Central memory CD8-positive, alpha-beta T cell (primary cell): ENCODE results near the gene PIGR.

Source experiments
- ATAC-seq: fragments of 150-1000 bp; cut with Tn5 transposase; replicated peaks from 2 replicates; pipeline ENCODE4 v1.10.0; 2022; ENCODE audit warnings: mild to moderate bottlenecking, moderate FRiP score, moderate number of reproducible peaks; ENCODE audit not compliant: poor library complexity, severe bottlenecking; ENCODE audit errors: extremely low read depth
- DNase-seq, 2 donors: peaks; one replicate each; pipeline ENCODE4 v3.0.0; 2021; ENCODE audit warnings: low spot score in 2 of 2
- H3K27ac Mint-ChIP-seq: one replicate; pipeline ENCODE4 v1.8.0; 2022; ENCODE audit warnings: low read depth, mild to moderate bottlenecking, moderate library complexity, mixed read lengths
- H3K27me3 Mint-ChIP-seq: one replicate; pipeline ENCODE4 v1.8.0; 2022; ENCODE audit warnings: mixed read lengths
- H3K36me3 Mint-ChIP-seq: one replicate; pipeline ENCODE4 v1.8.0; 2022; ENCODE audit warnings: mild to moderate bottlenecking, moderate library complexity, mixed read lengths; ENCODE audit not compliant: insufficient read depth
- H3K4me1 Mint-ChIP-seq: one replicate; pipeline ENCODE4 v1.8.0; 2022; ENCODE audit warnings: mixed read lengths
- H3K4me3 Mint-ChIP-seq: one replicate; pipeline ENCODE4 v1.8.0; 2022; ENCODE audit warnings: mild to moderate bottlenecking, moderate library complexity, mixed read lengths
- H3K9me3 Mint-ChIP-seq: one replicate; pipeline ENCODE4 v1.8.0; 2022; ENCODE audit warnings: mixed read lengths

PIGR gene

GRCh38 chr1:206898089-206898914 lies 48.0 kb downstream of the PIGR start:
- H3K9me3 Mint-ChIP-seq, result no peaks in the 10 kb centered on the region
- DNase-seq (no peak), ATAC-seq (no peak)
- H3K27me3 Mint-ChIP-seq, result peaks cover 24% of the 10 kb centered on the region
- H3K36me3 Mint-ChIP-seq, result peaks cover 13% of the 10 kb centered on the region
- H3K4me1 Mint-ChIP-seq, result peaks cover 20% of the 10 kb centered on the region
- H3K27ac Mint-ChIP-seq, result peak overlapping the region; percentile 80
- H3K4me3 Mint-ChIP-seq, result no peak overlapping the region

- DNase-seq (no peak), ATAC-seq (no peak)
- no peak within 1 kb of the TSS for H3K4me3 Mint-ChIP-seq
- H3K4me1 Mint-ChIP-seq, result peaks cover 20% of the 10 kb centered on the region
- no peak within 1 kb of the TSS for H3K27ac Mint-ChIP-seq
- peaks cover 28% of the 10 kb centered on the region for H3K27me3 Mint-ChIP-seq
- H3K36me3 Mint-ChIP-seq, result peaks cover 7% of the 10 kb centered on the region
- no peaks in the 10 kb centered on the region for H3K9me3 Mint-ChIP-seq
These were observed 49.1 kb downstream of the PIGR start, which contains the start of gene IL24 for GRCh38 chr1:206897175-206897574. TSS of gene IL24 (plus strand) at chr1:206897443. CDS start at chr1:206897833, 390 bp downstream.

- peaks cover 2% of the 10 kb centered on the region for H3K36me3 Mint-ChIP-seq
- DNase-seq (no peak), ATAC-seq (no peak)
- peaks cover 25% of the 10 kb centered on the region for H3K4me1 Mint-ChIP-seq
- peaks cover 36% of the 10 kb centered on the region for H3K27me3 Mint-ChIP-seq
- no peak overlapping the region for H3K4me3 Mint-ChIP-seq
- no peaks in the 10 kb centered on the region for H3K9me3 Mint-ChIP-seq
- H3K27ac Mint-ChIP-seq, result no peak overlapping the region
These were observed 50.0 kb downstream of the PIGR start for GRCh38 chr1:206896261-206896660.

- no peak overlapping the region for H3K4me3 Mint-ChIP-seq
- no peak for ATAC-seq
These were observed 50.4 kb downstream of the PIGR start for GRCh38 chr1:206895837-206896242.

GRCh38 chr1:206895325-206895724 lies 50.9 kb downstream of the PIGR start:
- no peaks in the 10 kb centered on the region for H3K9me3 Mint-ChIP-seq
- no peak for DNase-seq
- H3K27ac Mint-ChIP-seq, result no peak overlapping the region
- peaks cover 42% of the 10 kb centered on the region for H3K27me3 Mint-ChIP-seq
- peaks cover 2% of the 10 kb centered on the region for H3K36me3 Mint-ChIP-seq
- H3K4me3 Mint-ChIP-seq, result no peak overlapping the region
- no peak for ATAC-seq
- peaks cover 23% of the 10 kb centered on the region for H3K4me1 Mint-ChIP-seq

More at GRCh38 chr1:206895837-206896242, 50.4 kb downstream of the PIGR start:
- Mint-ChIP-seq H3K36me3 (peaks cover 2% of the 10 kb centered on the region), H3K4me1 (peaks cover 25% of the 10 kb centered on the region), H3K9me3 (no peaks in the 10 kb centered on the region), H3K27me3 (peaks cover 41% of the 10 kb centered on the region), H3K27ac (no peak overlapping the region)
- no peak for DNase-seq

GRCh38 chr1:206893380-206893779 lies 52.9 kb downstream of the PIGR start:
- Mint-ChIP-seq H3K4me3 (no peak overlapping the region), H3K4me1 (peaks cover 12% of the 10 kb centered on the region), H3K36me3 (no peaks in the 10 kb centered on the region), H3K27me3 (peaks cover 42% of the 10 kb centered on the region), H3K27ac (no peak overlapping the region), H3K9me3 (no peaks in the 10 kb centered on the region)
- DNase-seq, result no peak
- no peak for ATAC-seq

GRCh38 chr1:206892351-206892984 lies 53.8 kb downstream of the PIGR start:
- ATAC-seq, result no peak
- H3K36me3 Mint-ChIP-seq, result no peaks in the 10 kb centered on the region
- H3K27me3 Mint-ChIP-seq, result peaks cover 42% of the 10 kb centered on the region
- no peak overlapping the region for H3K27ac Mint-ChIP-seq
- DNase-seq, result no peak
- H3K4me3 Mint-ChIP-seq, result no peak overlapping the region
- no peaks in the 10 kb centered on the region for H3K9me3 Mint-ChIP-seq
- peaks cover 12% of the 10 kb centered on the region for H3K4me1 Mint-ChIP-seq

- peaks cover 12% of the 10 kb centered on the region for H3K4me1 Mint-ChIP-seq
- no peak overlapping the region for H3K27ac Mint-ChIP-seq
These were observed 54.9 kb downstream of the PIGR start for GRCh38 chr1:206891412-206891811.

GRCh38 chr1:206890125-206891060 lies 55.9 kb downstream of the PIGR start:
- DNase-seq (no peak), ATAC-seq (peak; percentile 19)
- H3K4me3 Mint-ChIP-seq, result no peak overlapping the region
- H3K36me3 Mint-ChIP-seq, result no peaks in the 10 kb centered on the region
- no peak overlapping the region for H3K27ac Mint-ChIP-seq
- H3K27me3 Mint-ChIP-seq, result peaks cover 35% of the 10 kb centered on the region
- H3K9me3 Mint-ChIP-seq, result no peaks in the 10 kb centered on the region
- H3K4me1 Mint-ChIP-seq, result peaks cover 12% of the 10 kb centered on the region

More at GRCh38 chr1:206891412-206891811, 54.9 kb downstream of the PIGR start:
- no peak for ATAC-seq
- H3K36me3 Mint-ChIP-seq, result no peaks in the 10 kb centered on the region
- no peak for DNase-seq
- H3K4me3 Mint-ChIP-seq, result no peak overlapping the region
- H3K27me3 Mint-ChIP-seq, result peaks cover 42% of the 10 kb centered on the region
- no peaks in the 10 kb centered on the region for H3K9me3 Mint-ChIP-seq

GRCh38 chr1:206887701-206888100 lies 58.6 kb downstream of the PIGR start:
- Mint-ChIP-seq H3K4me1 (peaks cover 16% of the 10 kb centered on the region), H3K4me3 (no peak overlapping the region), H3K27me3 (peaks cover 22% of the 10 kb centered on the region), H3K27ac (no peak overlapping the region), H3K36me3 (no peaks in the 10 kb centered on the region), H3K9me3 (no peaks in the 10 kb centered on the region)
- DNase-seq, result no peak
- no peak for ATAC-seq

GRCh38 chr1:206886831-206887230 lies 59.4 kb downstream of the PIGR start:
- no peaks in the 10 kb centered on the region for H3K36me3 Mint-ChIP-seq
- H3K4me3 Mint-ChIP-seq, result no peak overlapping the region
- no peak for DNase-seq
- peaks cover 19% of the 10 kb centered on the region for H3K27me3 Mint-ChIP-seq
- H3K9me3 Mint-ChIP-seq, result no peaks in the 10 kb centered on the region
- no peak overlapping the region for H3K27ac Mint-ChIP-seq
- ATAC-seq, result no peak
- peaks cover 16% of the 10 kb centered on the region for H3K4me1 Mint-ChIP-seq

- H3K4me1 Mint-ChIP-seq, result peaks cover 4% of the 10 kb centered on the region
- no peak for ATAC-seq
- no peak for DNase-seq
- H3K4me3 Mint-ChIP-seq, result no peak overlapping the region
- no peaks in the 10 kb centered on the region for H3K9me3 Mint-ChIP-seq
- peaks cover 8% of the 10 kb centered on the region for H3K27me3 Mint-ChIP-seq
- H3K27ac Mint-ChIP-seq, result no peak overlapping the region
- no peaks in the 10 kb centered on the region for H3K36me3 Mint-ChIP-seq
These were observed 60.8 kb downstream of the PIGR start for GRCh38 chr1:206885341-206886060.
